Activated T-cell treated with anti-CD3 and anti-CD28 coated beads for 1 hour (primary cell): ENCODE results near the gene ZNF536.

Experiments
- DNase-seq: peaks from one replicate; pipeline ENCODE4 v3.0.0-alpha.2; 2020; ENCODE audit warnings: low read depth

The ZNF536 gene

DNA sequence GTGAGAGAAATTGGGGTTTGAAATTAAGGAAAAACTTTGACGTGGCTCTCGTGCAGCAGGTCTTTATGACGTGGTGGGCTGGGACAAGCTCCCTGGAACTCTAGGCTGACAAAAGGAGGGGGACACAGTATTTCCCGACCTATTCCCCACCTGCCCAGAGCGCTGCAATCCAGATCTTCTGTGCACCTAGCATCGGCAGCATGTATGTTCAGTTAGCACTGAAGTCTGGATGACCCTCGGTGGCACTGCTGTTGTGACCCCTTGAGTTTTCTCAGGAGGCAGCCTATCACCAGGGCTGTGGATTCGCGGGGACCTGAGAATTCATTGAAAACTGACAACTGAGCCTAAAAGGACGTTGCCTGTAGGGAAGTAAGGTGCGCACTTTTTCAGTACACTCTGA, 9.1 kb upstream of the ZNF536 start:
- no peak for DNase-seq

DNA sequence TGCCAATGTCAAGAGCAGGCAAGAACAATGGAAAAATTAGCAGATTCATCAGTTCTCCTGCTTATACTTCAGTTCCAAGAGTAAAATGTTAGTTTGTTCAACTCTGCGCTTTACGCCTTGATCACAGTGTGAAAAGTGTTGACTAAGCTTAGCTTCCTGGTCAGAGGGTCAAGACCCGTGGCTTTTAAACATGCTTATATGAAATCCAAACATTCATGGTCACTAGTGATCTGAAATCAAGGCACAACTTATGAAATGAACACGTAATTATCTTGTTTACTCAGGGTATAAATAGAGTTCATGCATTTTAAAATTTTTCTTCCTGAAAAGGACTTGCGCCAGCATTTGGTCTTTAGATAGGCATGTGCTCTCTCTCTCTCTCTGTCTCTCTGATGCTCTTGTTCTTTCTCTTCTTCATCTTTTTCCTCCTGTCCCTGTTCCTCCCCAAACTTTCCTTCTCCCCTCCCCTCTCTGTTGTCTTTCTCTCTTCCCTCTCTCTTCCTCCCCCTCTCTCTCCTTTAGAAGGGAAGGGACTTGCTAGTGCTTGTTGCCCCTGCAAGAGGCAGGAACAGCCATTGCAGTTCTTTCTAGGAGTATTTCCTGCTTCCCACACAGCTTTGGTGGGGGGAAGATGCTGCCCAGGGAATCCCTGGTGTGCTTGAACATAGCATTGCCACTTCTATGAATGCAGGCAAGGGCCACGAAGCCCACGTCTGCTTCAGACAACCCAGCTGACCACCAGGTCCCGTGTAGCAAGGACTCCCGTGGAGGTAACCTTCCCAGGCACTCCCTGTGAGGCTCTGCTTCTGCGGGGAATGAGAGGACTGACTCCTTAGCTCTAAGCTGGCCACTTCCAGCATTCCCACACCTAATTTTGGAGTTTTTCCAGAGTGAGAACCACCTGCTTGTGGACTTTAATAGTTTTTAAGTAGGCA, 7.1 kb upstream of the ZNF536 start:
- no peak for DNase-seq

DNA sequence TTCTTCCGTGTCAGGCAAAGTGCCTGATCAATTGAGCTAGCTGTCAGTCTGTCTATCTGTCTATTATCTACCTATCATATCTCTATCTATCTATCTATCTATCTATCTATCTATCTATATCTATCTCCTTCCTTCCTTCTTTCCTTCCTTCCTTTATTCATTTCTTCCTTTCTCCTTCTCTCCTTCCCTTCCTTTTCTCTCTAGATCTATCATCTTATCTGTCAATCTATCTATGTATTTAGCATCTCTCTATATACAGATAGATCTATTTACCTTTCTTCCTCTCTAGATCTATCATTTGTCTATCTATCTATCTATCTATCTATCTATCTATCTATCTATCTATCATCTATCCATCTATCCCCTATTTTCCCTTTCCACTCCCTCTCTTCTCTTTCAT, 5.9 kb upstream of the ZNF536 start:
- DNase-seq = no peak

DNA sequence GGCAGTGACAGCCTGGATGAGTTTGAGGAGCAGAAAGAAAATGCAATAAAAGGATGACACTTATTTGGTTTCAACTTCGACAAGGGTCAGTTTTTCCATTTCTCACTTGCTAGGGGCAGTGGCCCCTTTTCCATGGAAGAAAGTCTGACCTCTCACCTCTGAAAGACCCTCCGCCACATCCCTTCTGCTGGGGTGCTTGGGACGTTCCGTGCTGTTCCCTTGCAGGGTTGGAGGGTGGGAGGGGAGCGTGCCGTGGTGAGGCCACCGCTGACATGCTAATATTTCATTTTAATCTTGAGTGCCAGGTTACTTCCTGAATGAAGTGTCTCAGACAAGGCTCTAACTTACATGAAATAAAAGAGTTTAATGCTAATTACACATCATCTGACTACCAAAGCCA, 5.2 kb upstream of the ZNF536 start:
- DNase-seq = no peak

DNA sequence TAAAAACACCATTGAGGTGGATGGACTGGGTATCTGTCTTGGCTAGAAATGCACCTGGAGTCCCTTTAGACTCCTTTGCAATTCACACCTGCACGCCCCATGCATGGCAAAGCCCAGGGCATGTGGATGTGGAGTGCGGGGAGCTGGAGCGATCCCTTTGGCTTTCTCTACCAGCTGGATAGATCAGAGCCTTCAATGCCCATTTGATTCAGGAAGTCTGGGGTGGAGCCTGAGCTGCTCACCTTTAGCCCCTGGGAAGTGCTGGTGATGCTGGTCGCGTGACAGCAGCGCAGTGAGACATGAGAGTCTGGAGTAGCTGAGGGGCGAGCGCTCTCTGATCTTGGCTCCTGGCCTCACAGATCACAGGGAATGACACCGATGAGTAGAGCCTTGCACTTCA, 4.8 kb upstream of the ZNF536 start:
- no peak for DNase-seq

DNA sequence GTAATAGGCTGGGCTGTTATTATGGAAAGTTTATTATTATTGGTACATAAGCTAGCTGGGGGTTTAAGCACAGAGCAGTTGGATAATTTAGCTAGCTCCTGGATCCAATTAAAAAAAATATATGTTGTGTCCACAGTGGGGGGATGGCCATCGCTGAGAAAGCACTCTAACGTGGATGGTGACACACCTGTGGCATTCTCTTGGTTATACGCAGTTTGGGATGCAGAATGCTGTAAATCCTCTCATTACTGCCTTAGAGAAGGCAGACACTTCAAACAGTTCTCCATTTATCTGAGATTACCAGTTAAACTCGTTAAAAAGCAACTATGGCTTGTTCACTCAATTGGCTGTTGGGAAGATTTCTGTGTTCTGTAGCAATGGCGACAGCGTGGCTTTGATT, 2.4 kb upstream of the ZNF536 start:
- DNase-seq = no peak

DNA sequence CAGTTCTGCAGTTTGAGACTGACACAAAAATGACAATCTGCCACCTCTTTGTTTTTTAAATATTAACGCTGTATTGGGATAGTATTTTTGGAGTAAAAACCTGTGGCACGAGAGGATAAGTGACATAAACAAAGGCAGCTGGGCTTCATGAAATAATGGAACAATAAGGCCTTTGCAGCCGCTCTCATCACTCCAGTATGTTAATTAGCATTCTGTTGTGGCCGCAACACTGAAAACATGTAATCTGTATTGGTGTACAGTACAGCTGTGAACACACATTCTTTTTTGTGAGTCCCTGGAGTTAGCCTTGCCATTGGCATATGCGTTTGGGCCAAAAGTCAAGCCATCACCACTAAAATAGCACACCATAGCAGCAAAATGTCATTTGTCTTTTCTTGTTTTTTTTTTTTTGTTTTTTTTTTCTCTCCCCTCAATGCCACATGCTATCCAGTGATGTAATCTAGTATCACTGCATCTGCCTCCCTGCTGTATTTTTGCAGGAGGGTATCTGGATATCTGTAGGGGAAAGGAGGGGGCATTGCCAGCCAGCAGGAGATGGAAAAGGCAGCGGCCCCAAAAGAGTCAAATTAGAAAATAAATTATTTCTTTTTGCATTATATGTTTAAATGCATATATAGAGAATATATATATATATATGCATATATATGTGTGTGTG, 885 bp upstream of the ZNF536 start:
- DNase-seq = no peak

GRCh38 chr19:30373593-30373992, 1.4 kb downstream of the ZNF536 start:
- DNase-seq = no peak

GRCh38 chr19:30374539-30374864, 2.3 kb downstream of the ZNF536 start:
- DNase-seq = no peak

DNA sequence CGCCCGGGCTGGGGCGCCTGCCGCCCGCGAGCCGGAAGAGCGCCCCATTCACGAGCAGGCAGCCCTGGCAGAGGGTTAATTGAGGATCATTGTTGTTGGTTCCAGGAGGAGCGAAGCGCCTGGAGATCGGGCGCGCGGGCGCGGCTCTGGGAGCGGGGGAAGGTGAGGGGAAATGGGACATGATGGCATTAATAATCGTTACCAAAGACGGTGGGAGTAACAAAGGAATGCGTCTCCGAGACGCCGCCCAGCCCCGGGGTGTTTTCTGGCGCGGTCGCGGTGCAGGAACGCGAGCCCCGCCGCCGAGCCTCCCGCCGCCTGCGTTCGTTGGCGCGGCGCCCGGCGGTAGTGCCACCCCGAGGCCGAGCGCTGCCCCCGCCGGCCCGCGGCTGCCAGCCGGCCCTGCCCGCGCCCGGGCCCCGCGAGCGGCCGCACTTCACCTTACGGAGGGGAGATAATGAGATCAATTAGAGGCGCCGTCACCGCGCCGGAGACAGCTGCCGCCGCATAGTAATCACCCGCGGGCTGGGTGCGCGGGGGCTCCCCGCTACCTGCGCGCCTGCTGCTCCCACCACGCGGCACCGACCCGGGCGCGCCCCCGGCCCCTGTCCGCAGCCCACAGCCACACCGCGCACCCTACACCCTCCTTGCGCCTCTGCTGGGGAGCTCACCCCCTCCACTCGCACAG, 2.8 kb downstream of the ZNF536 start:
- no peak for DNase-seq

- no peak for DNase-seq
Measured at GRCh38 chr19:30375553-30376031, 3.4 kb downstream of the ZNF536 start.

- no peak for DNase-seq
Measured at GRCh38 chr19:30376272-30376671, 4.1 kb downstream of the ZNF536 start.

- no peak for DNase-seq
Measured at GRCh38 chr19:30376826-30377425, 4.7 kb downstream of the ZNF536 start.

GRCh38 chr19:30378701-30379100, 6.5 kb downstream of the ZNF536 start:
- DNase-seq = no peak

- no peak for DNase-seq
Measured at GRCh38 chr19:30379841-30380610, 7.8 kb downstream of the ZNF536 start.

GRCh38 chr19:30381366-30381765, 9.2 kb downstream of the ZNF536 start:
- no peak for DNase-seq

DNA sequence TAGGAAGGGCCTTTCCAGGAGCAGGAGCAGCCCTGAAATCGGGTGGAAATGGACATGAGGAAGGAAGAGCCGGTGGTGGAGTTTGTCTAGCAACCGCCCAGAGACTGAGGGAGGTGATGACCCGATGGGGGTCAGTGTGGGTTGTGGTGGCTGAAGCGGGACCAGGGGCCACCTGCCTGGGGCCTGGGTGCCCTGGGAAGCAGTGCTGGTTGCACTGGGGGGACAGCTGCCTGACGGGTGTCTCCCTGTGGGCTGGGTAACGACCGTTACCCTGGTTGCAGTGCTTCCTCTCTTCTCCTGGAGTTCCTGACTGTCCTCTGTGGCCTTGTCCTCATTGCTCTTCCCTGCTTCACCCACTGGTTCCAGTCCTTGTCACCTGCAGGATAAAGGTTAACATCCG, 13.0 kb downstream of the ZNF536 start:
- no peak for DNase-seq

GRCh38 chr19:30385666-30386065, 13.5 kb downstream of the ZNF536 start:
- no peak for DNase-seq

GRCh38 chr19:30386551-30387143, 14.5 kb downstream of the ZNF536 start:
- no peak for DNase-seq

DNA sequence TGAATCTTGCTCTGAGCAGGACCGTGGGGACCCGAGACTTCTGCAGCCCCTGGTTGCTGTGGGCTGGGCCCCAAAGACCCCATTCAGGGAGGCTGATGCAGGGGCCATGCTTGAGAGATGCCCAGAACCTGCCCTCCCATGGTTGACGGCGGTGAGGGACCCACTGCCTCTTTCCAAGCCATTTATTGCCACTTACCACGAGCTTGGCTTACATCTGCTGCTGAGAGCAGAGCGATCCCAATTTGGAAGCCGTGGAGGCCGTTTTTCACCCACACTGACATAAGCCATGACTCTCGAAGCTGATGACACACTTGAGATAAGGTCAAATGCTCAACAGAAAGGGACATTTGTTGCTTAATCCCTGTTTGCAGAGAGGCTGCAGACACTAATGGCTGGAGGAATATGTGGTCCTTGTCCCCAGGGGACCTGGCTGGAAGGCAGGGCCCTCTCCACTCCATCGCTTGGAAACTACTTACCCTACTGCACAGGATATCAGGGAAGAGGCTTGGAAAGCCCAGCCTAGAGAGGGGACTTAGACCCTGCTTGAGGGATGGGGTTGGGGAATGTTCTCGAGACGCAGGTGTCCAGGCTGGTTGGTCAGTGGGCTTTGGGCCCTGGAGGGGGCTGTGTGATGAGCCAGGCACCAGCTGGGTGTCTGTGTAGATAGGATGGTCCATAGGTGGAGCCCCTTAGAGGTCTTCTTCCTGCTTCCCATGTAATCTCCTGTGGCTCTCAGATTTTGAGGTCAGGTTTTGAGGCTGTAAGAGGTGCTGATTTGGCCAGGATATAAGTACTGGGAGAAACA, 15.3 kb downstream of the ZNF536 start:
- no peak for DNase-seq
